Endodermal cell (in vitro differentiated cells): ENCODE results near the gene CCDC27. TPM values are rescaled to one million over a fixed set of nuclear protein-coding genes. Genes with fewer than 3 reads are reported as not detected.
A peak's percentile ranks its signal among the peaks of the same experiment; 100 is the strongest.

Source experiments
- DNase-seq: peaks from one replicate; pipeline ENCODE4 v3.0.0-alpha.2; 2017
- H3K27ac ChIP-seq: 2 replicates; pipeline ENCODE4 v1.5.1; 2013; ENCODE audit warnings: mild to moderate bottlenecking, low read depth, low read length, moderate library complexity
- H3K27me3 ChIP-seq: 2 replicates; pipeline ENCODE4 v1.6.1; 2013; ENCODE audit warnings: mild to moderate bottlenecking, low read length, moderate library complexity; ENCODE audit not compliant: insufficient read depth, control insufficient read depth, poor library complexity, severe bottlenecking
- H3K36me3 ChIP-seq: 2 replicates; pipeline ENCODE4 v1.7.0; 2013; ENCODE audit warnings: mild to moderate bottlenecking, low read length, moderate library complexity; ENCODE audit not compliant: control insufficient read depth, insufficient read depth
- H3K4me1 ChIP-seq: one replicate; pipeline ENCODE4 v1.7.0; 2013; ENCODE audit warnings: low read length; ENCODE audit not compliant: control insufficient read depth, insufficient read depth
- H3K4me3 ChIP-seq: 2 replicates; pipeline ENCODE4 v1.5.1; 2013; ENCODE audit warnings: mild to moderate bottlenecking, low read length, moderate library complexity
- H3K9ac ChIP-seq: 2 replicates; pipeline ENCODE4 v1.6.1; 2013; ENCODE audit warnings: mild to moderate bottlenecking, low read length, moderate library complexity; ENCODE audit not compliant: poor library complexity, severe bottlenecking; ENCODE audit errors: extremely low read depth
- H3K9me3 ChIP-seq: 2 replicates; pipeline ENCODE4 v1.6.1; 2013; ENCODE audit warnings: mild to moderate bottlenecking, low read length, moderate library complexity; ENCODE audit not compliant: control insufficient read depth
- H3K27ac Mint-ChIP-seq: 2 replicates; pipeline ENCODE4 v1.8.0; 2020; ENCODE audit warnings: mixed read lengths
- H3K27me3 Mint-ChIP-seq: 2 replicates; pipeline ENCODE4 v1.8.0; 2021; ENCODE audit warnings: mild to moderate bottlenecking, mixed read lengths; ENCODE audit not compliant: insufficient read depth
- H3K36me3 Mint-ChIP-seq: 2 replicates; pipeline ENCODE4 v1.8.0; 2020; ENCODE audit warnings: low read depth, mixed read lengths
- H3K4me1 Mint-ChIP-seq: 2 replicates; pipeline ENCODE4 v1.8.0; 2020; ENCODE audit warnings: mixed read lengths
- H3K4me3 Mint-ChIP-seq: 2 replicates; pipeline ENCODE4 v1.8.0; 2020; ENCODE audit warnings: mild to moderate bottlenecking, moderate library complexity, mixed read lengths
- H3K9me3 Mint-ChIP-seq: 2 replicates; pipeline ENCODE4 v1.8.0; 2020; ENCODE audit warnings: mild to moderate bottlenecking, mixed read lengths
- CTCF ChIP-seq: fragments of 200-600 bp; sonication (generic); conservative IDR thresholded peaks from 2 replicates; pipeline ENCODE4 v1.5.0; 2021; ENCODE audit warnings: antibody characterized with exemption, mild to moderate bottlenecking
- WGBS, 2 experiments: methylation state at CpG; one replicate each; pipeline versions ENCODE4 v1.1.5 to v1.1.7; 2013; ENCODE audit warnings: missing lambda C conversion rate in 2 of 2, mixed read lengths in 1 of 2; ENCODE audit not compliant: insufficient coverage in 1 of 2, insufficient read length in 1 of 2; 5-methylcytosine and 5-hydroxymethylcytosine counted together
- total RNA-seq, 2 donors: library from RNA; stranded (reverse); fragmentation: NEBNext Ultra II Directional in 1 of 2; extraction: Animal tissue kit (Norgen Biotek cat#: 25700) in 1 of 2; gene quantifications; 2 replicates in 1 of 2; 3 replicates in 1 of 2; pipeline ENCODE4 v1.2.1, GENCODE V29; 2021

CCDC27 gene
- total RNA-seq, 2 donors from 2014 or later = not detected

- WGBS, 2 experiments = 86 to 92% methylated on average over 4 to 6 of the region's 6 CpGs
- Histone ChIP-seq H3K27ac (no peak overlapping the region), H3K36me3 (no peaks in the 10 kb centered on the region), H3K27me3 (peaks cover 9% of the 10 kb centered on the region), H3K9ac (no peak overlapping the region), H3K4me3 (no peak overlapping the region), H3K4me1 (peaks cover 7% of the 10 kb centered on the region), H3K9me3 (no peaks in the 10 kb centered on the region)
- Mint-ChIP-seq H3K27me3 (peaks cover 30% of the 10 kb centered on the region), H3K36me3 (peaks cover 4% of the 10 kb centered on the region), H3K27ac (no peak overlapping the region), H3K9me3 (no peaks in the 10 kb centered on the region), H3K4me3 (no peak overlapping the region), H3K4me1 (peaks cover 8% of the 10 kb centered on the region)
- TF ChIP-seq CTCF = no peak
- no peak for DNase-seq
Measured at GRCh38 chr1:3750741-3751140, 1.5 kb upstream of the CCDC27 start.

GRCh38 chr1:3753656-3754454 is 1.6 kb downstream of the CCDC27 start:
- Histone ChIP-seq H3K9me3 (no peaks in the 10 kb centered on the region), H3K27ac (no peak overlapping the region), H3K4me1 (no peaks in the 10 kb centered on the region), H3K36me3 (no peaks in the 10 kb centered on the region), H3K4me3 (no peak overlapping the region), H3K27me3 (peaks cover 12% of the 10 kb centered on the region), H3K9ac (no peak overlapping the region)
- no peaks in the 10 kb centered on the region for H3K36me3 Mint-ChIP-seq
- no peaks in the 10 kb centered on the region for H3K4me1 Mint-ChIP-seq
- H3K4me3 Mint-ChIP-seq = no peak overlapping the region
- H3K9me3 Mint-ChIP-seq = no peaks in the 10 kb centered on the region
- DNase-seq = peak; percentile 35
- TF ChIP-seq CTCF = no peak
- no peak overlapping the region for H3K27ac Mint-ChIP-seq
- 80 to 90% methylated on average over 10 to 20 of the region's 20 CpGs for WGBS, 2 experiments
- H3K27me3 Mint-ChIP-seq = peaks cover 41% of the 10 kb centered on the region

- Histone ChIP-seq H3K36me3 (no peaks in the 10 kb centered on the region), H3K4me1 (no peaks in the 10 kb centered on the region), H3K9ac (no peak overlapping the region), H3K4me3 (no peak overlapping the region), H3K27me3 (peaks cover 19% of the 10 kb centered on the region), H3K27ac (no peak overlapping the region), H3K9me3 (no peaks in the 10 kb centered on the region)
- Mint-ChIP-seq H3K27ac (no peak overlapping the region), H3K4me1 (no peaks in the 10 kb centered on the region), H3K9me3 (peaks cover 11% of the 10 kb centered on the region), H3K4me3 (no peak overlapping the region), H3K36me3 (no peaks in the 10 kb centered on the region), H3K27me3 (peaks cover 44% of the 10 kb centered on the region)
- DNase-seq = no peak
- TF ChIP-seq CTCF = no peak
- 90 to 93% methylated on average over 15 to 21 of the region's 21 CpGs for WGBS, 2 experiments
Measured at GRCh38 chr1:3756394-3756793, 4.1 kb downstream of the CCDC27 start.
